A549 treated with dexamethasone at 1 μM for 4 hours (cell line): Measurements from ENCODE around the gene AGT. TPM values are rescaled to one million over a fixed set of nuclear protein-coding genes. Genes with fewer than 3 reads are reported as not detected.

ENCODE experiments used
- total RNA-seq: library from RNA; stranded (reverse); fragments of 200-300 nt; extraction: Qiagen RNA extraction; gene quantifications from 5 replicates; pipeline ENCODE4 v1.2.3, GENCODE V29; 2022

AGT gene
- 0.07 to 0.17 TPM (median 0.10 TPM) in 4 of 5 replicates, not detected in the other for total RNA-seq

GRCh38 chr1:230713915-230714764, at the start of gene AGT:
TSS of gene AGT (minus strand) at chr1:230714122. CDS start at chr1:230710823, 3,299 bp downstream.

DNA sequence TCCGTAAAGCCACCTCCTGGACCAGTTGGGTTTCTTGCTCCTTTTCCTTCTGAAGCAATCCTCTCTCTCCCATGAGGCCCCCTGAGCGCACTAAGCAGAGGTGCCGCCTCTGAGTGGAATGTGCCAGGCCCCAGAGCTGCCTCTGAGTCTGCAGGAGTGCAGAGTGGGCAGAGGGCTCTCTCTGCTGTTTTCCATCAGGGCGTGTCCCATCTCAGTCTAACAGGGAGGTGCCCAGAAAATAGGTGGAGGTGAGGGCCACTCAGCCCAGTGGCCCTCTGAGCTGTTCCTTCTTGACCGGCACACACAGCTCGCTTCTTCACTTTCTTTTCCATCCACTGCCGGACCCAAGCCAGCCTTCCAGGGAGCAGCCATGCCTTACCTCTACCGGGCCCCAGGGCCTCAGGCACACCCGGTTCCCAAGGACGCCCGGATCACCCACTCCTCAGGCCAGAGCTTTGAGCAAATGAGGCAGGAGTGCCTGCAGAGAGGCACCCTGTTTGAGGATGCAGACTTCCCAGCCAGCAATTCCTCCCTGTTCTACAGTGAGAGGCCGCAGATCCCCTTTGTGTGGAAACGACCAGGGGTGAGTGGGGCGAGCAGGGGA, 33.3 kb upstream of the AGT start, which contains the start of gene CAPN9:
Gene CAPN9 (plus strand): TSS at position 262 of the 604 bp plus-strand sequence. CDS start 109 bp downstream, at position 371.

Other genes with a start within 250 kb of the AGT start
- 19.1 to 21.5 TPM (median 20.6 TPM) in 5 replicates for gene COG2, start 71.6 kb downstream of the AGT start, total RNA-seq
- gene CAPN9, start 33.3 kb upstream of the AGT start, total RNA-seq = not detected in 5 replicates
- gene C1orf198, start 154.4 kb upstream of the AGT start, total RNA-seq = 17.6 to 21.1 TPM (median 20.2 TPM) in 5 replicates